OCI-LY1 (cell line): Measurements from ENCODE around the gene RFX1.

ENCODE experiments used
- H2AFZ ChIP-seq: fragments of 200-600 bp; sonication (generic), shearing (Covaris generic); 2 replicates; pipeline ENCODE4 v1.6.0; 2014; ENCODE audit warnings: antibody characterized with exemption, mild to moderate bottlenecking, low read length
- H3F3A ChIP-seq: fragments of 200-600 bp; sonication (generic), shearing (Covaris generic); 2 replicates; pipeline ENCODE4 v1.6.0; 2014; ENCODE audit warnings: mild to moderate bottlenecking, antibody characterized with exemption, low read length, moderate library complexity; ENCODE audit not compliant: insufficient read depth
- H3K27ac ChIP-seq: fragments of 200-600 bp; sonication (generic); 2 replicates; pipeline ENCODE4 v1.5.1; 2014; ENCODE audit warnings: low read length, mixed run types, mild to moderate bottlenecking, low read depth; ENCODE audit not compliant: poor library complexity, severe bottlenecking
- H3K27me3 ChIP-seq: fragments of 200-600 bp; sonication (generic); 2 replicates; pipeline ENCODE4 v1.6.0; 2014; ENCODE audit warnings: antibody characterized with exemption, mild to moderate bottlenecking, low read length, moderate library complexity; ENCODE audit not compliant: insufficient read depth
- H3K36me3 ChIP-seq: fragments of 200-600 bp; sonication (generic); 2 replicates; pipeline ENCODE4 v1.6.1; 2014; ENCODE audit warnings: mild to moderate bottlenecking, antibody characterized with exemption, low read length, moderate library complexity, mixed read lengths; ENCODE audit not compliant: insufficient read depth
- H3K4me1 ChIP-seq: fragments of 200-600 bp; sonication (generic); 2 replicates; pipeline ENCODE4 v1.5.1; 2014; ENCODE audit warnings: mild to moderate bottlenecking, low read length, moderate library complexity; ENCODE audit not compliant: insufficient read depth, severe bottlenecking
- H3K4me2 ChIP-seq: fragments of 200-600 bp; sonication (generic), shearing (Covaris generic); 2 replicates; pipeline ENCODE4 v1.6.1; 2014; ENCODE audit warnings: low read length
- H3K4me3 ChIP-seq: fragments of 200-600 bp; sonication (generic); 2 replicates; pipeline ENCODE4 v1.5.1; 2014; ENCODE audit warnings: low read length, low read depth, mild to moderate bottlenecking, mixed read lengths; ENCODE audit not compliant: poor library complexity, severe bottlenecking
- H3K79me2 ChIP-seq: fragments of 200-600 bp; shearing (Covaris generic); 2 replicates; pipeline ENCODE4 v1.6.1; 2016; ENCODE audit warnings: mixed run types, low read length, mixed read lengths; ENCODE audit not compliant: insufficient read depth
- H3K9ac ChIP-seq: fragments of 200-600 bp; sonication (generic), shearing (Covaris generic); 2 replicates; pipeline ENCODE4 v1.6.1; 2014; ENCODE audit warnings: mild to moderate bottlenecking, low read length, mixed read lengths
- H3K9me2 ChIP-seq: fragments of 200-600 bp; sonication (generic), shearing (Covaris generic); 2 replicates; pipeline ENCODE4 v1.6.1; 2014; ENCODE audit warnings: low read depth, mild to moderate bottlenecking, low read length, mixed read lengths
- H3K9me3 ChIP-seq: fragments of 200-600 bp; shearing (Covaris generic); 2 replicates; pipeline ENCODE4 v1.6.1; 2014; ENCODE audit warnings: low read length, mixed read lengths
- H4K20me1 ChIP-seq: fragments of 200-600 bp; sonication (generic), shearing (Covaris generic); 2 replicates; pipeline ENCODE4 v1.6.0; 2016; ENCODE audit warnings: mild to moderate bottlenecking, low read length; ENCODE audit not compliant: insufficient read depth
- EZH2 ChIP-seq: fragments of 200-600 bp; sonication (generic), shearing (Covaris generic); IDR thresholded peaks from 2 replicates; pipeline ENCODE4 v1.8.0; 2017; ENCODE audit warnings: borderline replicate concordance, mixed run types, mild to moderate bottlenecking, antibody characterized with exemption, low read length, moderate library complexity, mixed read lengths
- TF ChIP-seq, protein P1 (sequence below): fragments of 200-600 bp; sonication (generic), shearing (Covaris generic); IDR thresholded peaks from 2 replicates; pipeline ENCODE4 v1.5.1; 2017; ENCODE audit warnings: mild to moderate bottlenecking, antibody characterized with exemption, low read length, moderate library complexity, mixed read lengths

The RFX1 gene

GRCh38 chr19:13982773-13983172 lies 23.3 kb downstream of the RFX1 start:
- Histone ChIP-seq H3K9ac (no peak overlapping the region), H2AFZ (no peak overlapping the region), H3K4me1 (peaks cover 48% of the 10 kb centered on the region), H3K9me2 (no peaks in the 10 kb centered on the region), H3K36me3 (peaks cover 3% of the 10 kb centered on the region; the same call in 1 of the 2 replicates), H4K20me1 (no peaks in the 10 kb centered on the region), H3K9me3 (no peaks in the 10 kb centered on the region), H3F3A (no peaks in the 10 kb centered on the region; the same call in 1 of the 2 replicates), H3K4me2 (no peak overlapping the region), H3K27ac (no peak overlapping the region), H3K4me3 (no peak overlapping the region), H3K79me2 (no peaks in the 10 kb centered on the region), H3K27me3 (peaks cover 23% of the 10 kb centered on the region; the same call in 1 of the 2 replicates)
- TF ChIP-seq, protein P1, sequence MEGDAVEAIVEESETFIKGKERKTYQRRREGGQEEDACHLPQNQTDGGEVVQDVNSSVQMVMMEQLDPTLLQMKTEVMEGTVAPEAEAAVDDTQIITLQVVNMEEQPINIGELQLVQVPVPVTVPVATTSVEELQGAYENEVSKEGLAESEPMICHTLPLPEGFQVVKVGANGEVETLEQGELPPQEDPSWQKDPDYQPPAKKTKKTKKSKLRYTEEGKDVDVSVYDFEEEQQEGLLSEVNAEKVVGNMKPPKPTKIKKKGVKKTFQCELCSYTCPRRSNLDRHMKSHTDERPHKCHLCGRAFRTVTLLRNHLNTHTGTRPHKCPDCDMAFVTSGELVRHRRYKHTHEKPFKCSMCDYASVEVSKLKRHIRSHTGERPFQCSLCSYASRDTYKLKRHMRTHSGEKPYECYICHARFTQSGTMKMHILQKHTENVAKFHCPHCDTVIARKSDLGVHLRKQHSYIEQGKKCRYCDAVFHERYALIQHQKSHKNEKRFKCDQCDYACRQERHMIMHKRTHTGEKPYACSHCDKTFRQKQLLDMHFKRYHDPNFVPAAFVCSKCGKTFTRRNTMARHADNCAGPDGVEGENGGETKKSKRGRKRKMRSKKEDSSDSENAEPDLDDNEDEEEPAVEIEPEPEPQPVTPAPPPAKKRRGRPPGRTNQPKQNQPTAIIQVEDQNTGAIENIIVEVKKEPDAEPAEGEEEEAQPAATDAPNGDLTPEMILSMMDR = no peak
- TF ChIP-seq EZH2 = no peak

- no peaks in the 10 kb centered on the region for H4K20me1 ChIP-seq
- no peaks in the 10 kb centered on the region for H3K9me2 ChIP-seq
- no peak overlapping the region for H3K4me3 ChIP-seq
- H3K9ac ChIP-seq = no peak overlapping the region
- H3K4me2 ChIP-seq = no peak overlapping the region
- H3F3A ChIP-seq = no peaks in the 10 kb centered on the region; the same call in 1 of the 2 replicates
- H3K27ac ChIP-seq = no peak overlapping the region
- no peak overlapping the region for H2AFZ ChIP-seq
- peaks cover 41% of the 10 kb centered on the region for H3K4me1 ChIP-seq
- H3K9me3 ChIP-seq = no peaks in the 10 kb centered on the region
- peaks cover 3% of the 10 kb centered on the region; the same call in 1 of the 2 replicates for H3K36me3 ChIP-seq
- H3K27me3 ChIP-seq = peaks cover 23% of the 10 kb centered on the region; the same call in 1 of the 2 replicates
- H3K79me2 ChIP-seq = no peaks in the 10 kb centered on the region
- TF ChIP-seq, protein P1 = no peak
- TF ChIP-seq EZH2 = no peak
Measured at GRCh38 chr19:13981988-13982501, 24.1 kb downstream of the RFX1 start.

- peaks cover 23% of the 10 kb centered on the region; the same call in 1 of the 2 replicates for H3K27me3 ChIP-seq
- no peak overlapping the region for H3K4me3 ChIP-seq
- no peak for TF ChIP-seq EZH2
- TF ChIP-seq, protein P1 = no peak
- H3K79me2 ChIP-seq = no peaks in the 10 kb centered on the region
- no peaks in the 10 kb centered on the region for H3K9me3 ChIP-seq
- no peaks in the 10 kb centered on the region; the same call in 1 of the 2 replicates for H3F3A ChIP-seq
- no peak overlapping the region for H3K27ac ChIP-seq
- no peak overlapping the region for H2AFZ ChIP-seq
- no peak overlapping the region for H3K9ac ChIP-seq
- H3K9me2 ChIP-seq = no peaks in the 10 kb centered on the region
- H3K4me2 ChIP-seq = no peak overlapping the region
- peaks cover 35% of the 10 kb centered on the region for H3K4me1 ChIP-seq
- H4K20me1 ChIP-seq = no peaks in the 10 kb centered on the region
- H3K36me3 ChIP-seq = peaks cover 3% of the 10 kb centered on the region; the same call in 1 of the 2 replicates
Measured at GRCh38 chr19:13981467-13981866, 24.7 kb downstream of the RFX1 start.
